Muscle layer of duodenum (tissue), 2 donors: ENCODE data around the gene TDO2.
"Not testable (repeated sequence)": the region's sequence is repeated elsewhere in the genome, so short reads cannot be mapped to it uniquely, and the experiment has no call there.

ENCODE experiments used
- H3K27ac ChIP-seq: one replicate; pipeline ENCODE4 v1.7.0; 2013; ENCODE audit warnings: mild to moderate bottlenecking, low read length
- H3K27me3 ChIP-seq: one replicate; pipeline ENCODE4 v1.7.0; 2013; ENCODE audit warnings: low read depth, mild to moderate bottlenecking, control low read depth, low read length
- H3K36me3 ChIP-seq, 2 donors: one replicate each; pipeline ENCODE4 v1.7.0; 2013; ENCODE audit warnings: low read length in 2 of 2, control low read depth in 1 of 2, mild to moderate bottlenecking in 1 of 2; ENCODE audit not compliant: insufficient read depth in 2 of 2, control insufficient read depth in 1 of 2
- H3K4me1 ChIP-seq, 2 donors: one replicate each; pipeline ENCODE4 v1.7.0; 2013; ENCODE audit warnings: low read length in 2 of 2, mild to moderate bottlenecking in 2 of 2, control low read depth in 1 of 2, moderate library complexity in 1 of 2; ENCODE audit not compliant: insufficient read depth in 2 of 2, control insufficient read depth in 1 of 2
- H3K4me3 ChIP-seq, 2 donors: one replicate each; pipeline ENCODE4 v1.7.0; 2013; ENCODE audit warnings: low read length in 2 of 2, low read depth in 1 of 2, mild to moderate bottlenecking in 1 of 2
- H3K9me3 ChIP-seq, 2 donors: one replicate each; pipeline ENCODE4 v1.7.0; 2013; ENCODE audit warnings: low read length in 2 of 2, control low read depth in 1 of 2, mild to moderate bottlenecking in 1 of 2; ENCODE audit not compliant: control insufficient read depth in 1 of 2
- donor health status: healthy.

The TDO2 gene

DNA sequence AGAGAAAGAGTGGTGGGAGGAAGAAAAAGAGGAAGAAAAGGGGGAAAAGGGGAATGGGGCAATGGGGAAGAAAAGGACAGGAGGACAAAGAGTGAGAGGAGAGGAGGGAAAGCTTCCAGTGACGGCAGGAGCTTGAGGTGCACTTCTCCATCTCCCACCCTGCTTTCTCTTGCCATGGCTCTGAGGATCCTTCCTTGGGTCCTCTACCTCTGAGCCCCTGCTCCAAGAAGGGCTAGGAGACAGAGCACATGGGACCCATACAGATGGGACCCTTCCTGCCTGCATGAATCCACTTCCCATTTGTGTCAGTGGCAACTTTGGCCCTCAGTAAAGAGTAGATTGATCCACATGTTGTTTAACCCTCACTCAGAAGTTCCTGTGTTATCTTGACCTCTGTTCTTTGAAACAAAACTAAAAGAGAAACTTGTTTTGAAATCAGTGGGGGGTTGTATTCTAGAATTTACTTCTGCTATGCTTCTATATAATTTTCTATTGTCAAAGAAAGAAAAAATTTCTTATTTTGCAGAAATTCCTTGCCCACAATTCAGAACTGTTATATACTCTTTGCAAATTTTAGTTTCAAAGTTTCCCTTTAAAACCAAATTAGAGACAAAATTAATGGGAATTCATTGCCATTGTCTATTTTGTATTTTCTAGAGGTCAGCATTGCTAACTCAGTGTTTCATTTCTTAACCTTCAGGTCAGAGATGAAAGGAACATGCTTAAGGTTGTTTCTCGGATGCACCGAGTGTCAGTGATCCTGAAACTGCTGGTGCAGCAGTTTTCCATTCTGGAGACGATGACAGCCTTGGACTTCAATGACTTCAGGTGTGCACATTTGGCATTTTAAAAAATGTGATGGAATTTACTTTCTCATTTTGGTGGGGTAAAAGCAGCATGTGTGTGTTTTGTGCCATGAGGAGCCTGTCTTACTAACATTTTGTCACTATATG, 5.0 kb downstream of the TDO2 start:
- Histone ChIP-seq H3K36me3 (no peaks in the 10 kb centered on the region), H3K27me3 (no peaks in the 10 kb centered on the region), H3K9me3 (no peaks in the 10 kb centered on the region), H3K4me1 (no peaks in the 10 kb centered on the region), H3K4me3 (no peak overlapping the region), H3K27ac (no peak overlapping the region)

- Histone ChIP-seq H3K4me3 (no peak overlapping the region), H3K36me3 (no peaks in the 10 kb centered on the region), H3K27ac (no peak overlapping the region), H3K27me3 (no peaks in the 10 kb centered on the region), H3K9me3 (no peaks in the 10 kb centered on the region), H3K4me1 (no peaks in the 10 kb centered on the region)
Observed at GRCh38 chr4:155909615-155910226, 6.2 kb downstream of the TDO2 start.

DNA sequence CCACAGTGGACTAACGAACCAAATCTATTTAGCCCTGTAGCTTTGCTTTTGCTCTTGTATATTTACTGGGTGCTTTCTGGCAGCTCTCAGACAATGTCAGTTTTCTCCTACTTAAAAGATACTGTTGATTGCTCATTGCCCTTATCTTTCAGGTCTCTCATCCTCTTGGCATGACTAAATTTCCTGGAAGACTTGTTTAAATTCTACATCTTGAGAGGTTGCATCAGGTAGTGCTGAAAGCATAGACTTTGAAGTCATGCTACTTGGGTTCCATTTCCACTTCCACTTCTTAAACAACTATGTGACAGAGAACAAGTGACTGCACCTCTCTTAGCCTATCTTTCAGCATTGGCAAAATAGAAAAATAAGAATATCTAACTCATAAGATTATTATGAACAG, 8.4 kb downstream of the TDO2 start:
- Histone ChIP-seq H3K36me3 (no peaks in the 10 kb centered on the region), H3K9me3 (no peaks in the 10 kb centered on the region), H3K27ac (no peak overlapping the region), H3K4me1 (no peaks in the 10 kb centered on the region), H3K4me3 (no peak overlapping the region), H3K27me3 (no peaks in the 10 kb centered on the region)

- H3K4me1 ChIP-seq, result no peaks in the 10 kb centered on the region
- H3K27me3 ChIP-seq, result no peaks in the 10 kb centered on the region
- no peaks in the 10 kb centered on the region for H3K36me3 ChIP-seq
- H3K4me3 ChIP-seq, result no peak overlapping the region
- H3K9me3 ChIP-seq, result no peaks in the 10 kb centered on the region
- no peak overlapping the region for H3K27ac ChIP-seq
Observed at GRCh38 chr4:155914782-155915181, 11.3 kb downstream of the TDO2 start.

GRCh38 chr4:155921597-155921996, 18.1 kb downstream of the TDO2 start:
- Histone ChIP-seq H3K27ac (no peak overlapping the region), H3K36me3 (peaks cover 0 to 9% of the 10 kb centered on the region in 2 donors), H3K9me3 (no peaks in the 10 kb centered on the region), H3K4me3 (no peak overlapping the region), H3K4me1 (no peaks in the 10 kb centered on the region), H3K27me3 (no peaks in the 10 kb centered on the region)

DNA sequence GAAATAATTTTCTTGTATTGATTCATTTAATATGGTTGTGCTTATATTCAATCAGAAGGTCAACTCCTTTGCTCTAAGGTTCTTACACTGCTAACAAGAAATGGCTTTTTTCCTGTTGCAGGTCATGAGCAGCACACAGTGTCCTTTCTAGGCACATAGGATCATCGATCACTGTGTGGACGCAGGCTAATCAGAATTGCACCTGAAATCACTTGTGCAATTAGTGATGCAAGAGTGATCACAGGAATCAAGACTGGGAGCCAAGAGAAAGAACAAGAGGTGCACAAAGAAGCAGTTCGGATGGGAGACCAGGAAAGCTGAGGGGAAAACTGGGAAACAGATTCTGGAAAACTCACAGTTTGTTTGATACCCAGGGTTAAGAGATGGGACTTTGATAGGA, 21.1 kb downstream of the TDO2 start:
- H3K36me3 ChIP-seq, result peaks cover 0 to 26% of the 10 kb centered on the region in 2 donors
- H3K4me3 ChIP-seq, result no peak overlapping the region
- no peaks in the 10 kb centered on the region for H3K27me3 ChIP-seq
- no peak overlapping the region for H3K27ac ChIP-seq
- no peaks in the 10 kb centered on the region for H3K4me1 ChIP-seq
- no peaks in the 10 kb centered on the region for H3K9me3 ChIP-seq

DNA sequence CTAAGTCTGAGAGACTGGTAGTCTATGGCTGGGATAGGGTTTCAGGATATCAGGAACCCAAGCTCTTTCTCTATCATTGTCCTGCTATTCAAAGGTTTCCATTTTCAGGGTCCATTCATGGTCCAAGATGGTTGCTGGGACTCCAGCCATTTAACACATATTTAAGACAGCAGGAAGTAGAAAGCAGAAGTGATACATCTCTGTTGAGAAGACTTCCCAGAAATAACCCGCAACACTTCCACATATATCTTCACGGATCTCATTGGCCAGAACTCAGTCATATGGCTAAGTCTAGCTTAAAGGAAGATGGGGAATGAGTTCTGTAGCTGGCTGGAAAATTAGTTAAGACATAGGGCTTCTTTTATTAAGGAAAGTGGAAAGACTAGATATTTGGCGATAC, 26.3 kb downstream of the TDO2 start:
- H3K9me3 ChIP-seq, result no peaks in the 10 kb centered on the region
- H3K4me1 ChIP-seq, result no peaks in the 10 kb centered on the region
- peaks cover 0 to 34% of the 10 kb centered on the region in 2 donors for H3K36me3 ChIP-seq
- no peak overlapping the region for H3K4me3 ChIP-seq
- no peaks in the 10 kb centered on the region for H3K27me3 ChIP-seq
- H3K27ac ChIP-seq, result no peak overlapping the region

- Histone ChIP-seq H3K4me3 (no peak overlapping the region), H3K9me3 (no peaks in the 10 kb centered on the region), H3K27ac (no peak overlapping the region), H3K36me3 (peaks cover 0 to 37% of the 10 kb centered on the region in 2 donors), H3K4me1 (no peaks in the 10 kb centered on the region), H3K27me3 (no peaks in the 10 kb centered on the region)
Observed at GRCh38 chr4:155930330-155930729, 26.8 kb downstream of the TDO2 start.

GRCh38 chr4:155931634-155932033, 28.1 kb downstream of the TDO2 start:
- Histone ChIP-seq H3K36me3 (peaks cover 0 to 33% of the 10 kb centered on the region in 2 donors), H3K9me3 (no peaks in the 10 kb centered on the region), H3K27ac (no peak overlapping the region), H3K4me3 (no peak overlapping the region), H3K4me1 (no peaks in the 10 kb centered on the region), H3K27me3 (no peaks in the 10 kb centered on the region)

DNA sequence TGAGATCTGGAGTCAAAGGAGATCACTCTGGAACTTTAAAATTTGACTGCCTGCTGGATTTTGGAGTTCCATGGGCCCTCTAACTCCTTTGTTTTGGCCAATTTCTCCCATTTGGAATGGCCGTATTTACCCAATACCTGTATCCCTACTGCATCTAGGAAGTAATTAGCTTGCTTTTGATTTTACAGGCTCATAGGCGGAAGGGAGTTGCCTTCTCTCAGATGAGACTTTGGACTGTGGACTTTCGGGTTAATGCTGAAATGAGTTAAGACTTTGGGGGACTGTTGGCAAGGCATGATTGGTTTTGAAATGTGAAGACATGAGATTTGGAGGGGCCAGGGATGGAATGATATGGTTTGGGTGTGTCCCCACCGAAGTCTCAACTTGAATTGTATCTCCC, 31.1 kb downstream of the TDO2 start:
- H3K27me3 ChIP-seq, H3K27ac ChIP-seq, H3K4me3 ChIP-seq, H3K9me3 ChIP-seq, H3K4me1 ChIP-seq: not testable (repeated sequence)
- H3K36me3 ChIP-seq, result peaks cover 6 to 34% of the 10 kb centered on the region in 2 donors

- Histone ChIP-seq H3K4me1 (no peaks in the 10 kb centered on the region), H3K4me3 (no peak overlapping the region), H3K27me3 (no peaks in the 10 kb centered on the region), H3K36me3 (peaks cover 6 to 31% of the 10 kb centered on the region in 2 donors), H3K9me3 (no peaks in the 10 kb centered on the region), H3K27ac (no peak overlapping the region)
Observed at GRCh38 chr4:155935389-155935986, 32.0 kb downstream of the TDO2 start.
